Measurements from ENCODE around the gene NUB1.

DNA sequence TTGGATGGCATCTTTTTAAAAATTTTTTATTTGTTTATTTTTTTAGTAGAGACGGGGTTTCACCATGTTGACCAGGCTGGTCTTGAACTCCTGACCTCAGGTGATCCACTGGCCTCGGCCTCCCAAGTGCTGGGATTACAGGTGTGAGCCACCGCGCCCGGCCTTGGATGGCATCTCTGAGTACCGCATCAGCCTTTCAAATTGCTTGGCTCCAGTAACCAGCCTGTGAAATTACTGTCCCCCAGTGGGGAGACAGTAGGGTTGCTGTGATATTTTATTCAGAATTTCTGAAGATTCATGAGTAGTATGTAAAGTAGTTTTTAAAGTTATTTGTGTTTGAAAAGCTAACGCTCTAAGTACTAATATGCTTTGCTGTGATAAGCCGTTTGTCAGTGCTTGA, 1.2 kb downstream of the NUB1 start:
- no peak for TF ChIP-seq GATA2 (IDR thresholded peaks at IDR 0.05; ENCODE audit: low read depth, low read length)
- no peak for TF ChIP-seq GATA3 (IDR thresholded peaks at IDR 0.05; ENCODE audit: low read depth, low read length)
